ENCODE results near the gene PHACTR1.

Gene PHACTR1

DNA sequence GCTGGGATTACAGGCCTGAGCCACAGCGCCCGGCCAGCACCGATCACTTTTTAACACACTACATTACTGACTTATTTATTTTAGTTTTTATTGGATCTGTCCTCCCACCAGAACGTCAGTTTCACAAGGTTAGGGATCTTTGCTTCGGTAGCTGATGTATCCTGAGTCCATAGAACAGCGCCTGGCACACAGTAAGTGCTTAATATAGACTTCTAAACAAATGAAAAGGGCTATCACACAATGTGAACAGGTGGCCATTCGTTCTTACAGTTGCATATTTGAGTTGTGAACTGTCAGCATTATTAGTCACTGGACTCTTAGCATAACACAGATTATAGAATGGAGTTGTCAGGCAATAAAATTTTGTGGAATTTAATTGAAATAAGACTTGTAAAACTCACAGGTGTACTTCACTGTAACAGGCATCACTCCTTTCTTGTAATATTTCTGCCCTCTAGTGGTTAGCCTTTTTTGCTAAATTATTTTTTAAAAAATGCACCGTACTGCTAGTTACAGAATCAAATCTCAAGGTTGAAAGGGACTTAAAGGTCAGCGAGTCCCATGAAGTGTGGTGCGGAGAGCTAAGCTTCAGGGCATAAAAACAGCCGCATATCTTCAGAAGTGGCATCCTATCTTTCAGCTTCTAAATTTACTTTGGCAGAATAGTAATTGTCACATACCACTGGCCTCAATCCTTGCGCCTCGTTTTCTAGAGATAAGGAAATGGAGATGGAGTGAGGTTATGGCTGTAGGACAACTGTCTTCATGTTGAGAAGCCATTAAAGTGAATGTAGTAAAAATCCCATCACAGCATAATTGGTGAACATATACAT is 615.2 kb downstream of the PHACTR1 start:
- no peak for DNase-seq (ENCODE audit: low read depth in 2 of 2, low spot score in 1 of 2)

DNA sequence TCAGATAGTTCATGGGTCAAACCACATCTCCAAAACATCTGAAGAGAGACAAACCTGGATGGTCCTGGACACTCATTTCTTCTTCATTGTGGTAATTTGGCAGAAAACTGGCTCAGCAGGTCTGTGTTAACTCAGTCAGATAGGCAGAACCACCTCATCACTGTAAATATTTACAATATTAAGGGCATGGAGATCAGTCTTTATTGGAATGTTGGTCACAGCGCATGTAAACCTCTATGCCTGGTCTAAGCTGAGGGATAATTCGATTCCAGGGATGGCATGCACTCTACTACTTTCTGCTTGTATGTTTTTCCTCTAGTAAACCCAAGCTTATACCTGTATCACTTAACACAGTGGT is 615.8 kb downstream of the PHACTR1 start:
- no peak for DNase-seq (ENCODE audit: low read depth in 2 of 2, low spot score in 1 of 2)

DNA sequence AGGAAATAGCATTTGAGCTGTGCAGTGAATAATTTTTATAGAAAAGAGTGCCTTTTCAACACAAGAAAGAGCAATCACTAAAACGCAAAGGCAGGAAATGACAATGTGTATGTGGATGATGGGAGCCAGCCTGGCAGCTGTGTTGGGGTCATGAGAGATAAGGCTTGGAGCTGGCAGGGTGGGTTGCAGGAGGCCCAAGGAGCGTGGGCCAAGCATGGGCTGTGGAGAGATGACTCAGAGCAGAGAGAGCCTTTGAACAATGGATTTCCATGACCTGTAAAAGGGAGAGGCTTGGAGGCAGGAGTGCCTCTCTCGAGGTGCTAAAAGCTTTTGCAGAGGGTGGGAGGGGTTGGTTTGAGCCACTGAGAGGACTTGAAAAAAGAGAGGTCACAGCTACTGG is 618.4 kb downstream of the PHACTR1 start:
- no peak for DNase-seq (ENCODE audit: low read depth in 2 of 2, low spot score in 1 of 2)

DNA sequence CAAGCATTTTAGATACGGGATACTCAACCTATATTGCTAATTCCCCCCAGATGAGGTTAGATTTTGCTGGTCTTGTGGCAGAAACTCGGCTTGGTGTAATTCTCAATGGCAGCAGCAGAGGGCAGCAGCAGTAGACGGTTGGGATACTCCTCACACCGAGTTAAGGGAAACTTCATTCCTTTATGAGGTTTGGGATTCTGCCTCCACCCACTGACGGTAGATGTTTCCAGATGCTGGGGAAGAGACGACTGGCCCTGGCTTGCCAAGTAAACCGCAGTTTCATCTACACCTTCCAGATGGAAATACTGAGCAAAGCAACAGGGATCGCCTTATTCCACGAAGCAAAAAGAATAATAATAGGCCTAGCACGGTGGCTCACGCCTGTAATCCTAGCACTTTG is 620.0 kb downstream of the PHACTR1 start:
- DNase-seq (ENCODE audit: low read depth in 2 of 2, low spot score in 1 of 2), result peak; percentile 25 to 62

DNA sequence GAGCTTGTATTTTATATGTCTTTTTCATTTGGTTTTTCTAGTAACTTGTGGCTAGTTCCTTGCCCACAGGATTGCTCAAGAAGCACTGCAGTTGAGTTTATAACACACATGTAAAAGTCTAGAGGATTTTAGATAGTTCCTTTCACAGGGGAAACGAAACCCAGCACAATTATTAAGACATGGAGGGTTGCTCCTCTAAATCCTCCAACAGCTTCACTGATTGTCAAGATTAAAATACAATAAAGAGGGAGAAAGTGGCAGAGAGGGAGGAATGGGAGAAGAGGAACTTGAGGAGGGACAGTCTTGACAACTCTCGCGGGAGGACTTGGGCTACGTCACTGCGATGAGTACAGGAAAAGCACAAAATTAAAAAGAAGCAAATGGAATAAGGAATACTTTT is 621.5 kb downstream of the PHACTR1 start:
- DNase-seq (ENCODE audit: low read depth in 2 of 2, low spot score in 1 of 2), result no peak

Measured in stimulated activated CD8-positive, alpha-beta memory T cell treated with anti-CD3 and anti-CD28 coated beads, Interleukin-4, amount 100 ng/mL, for 1 hour (primary cell).